Liver (tissue), 9 donors: ENCODE data around the gene TBC1D13. TPM values are rescaled to one million over a fixed set of nuclear protein-coding genes. Genes with fewer than 3 reads are reported as not detected.

Experiments used
- DNase-seq: peaks from one replicate; pipeline ENCODE4 v3.0.0-alpha.2; 2017; ENCODE audit warnings: low spot score
- H3K27ac ChIP-seq, 2 donors: one replicate each; pipeline ENCODE4 v1.7.0; 2013; ENCODE audit warnings: inconsistent platforms in 2 of 2, low read length in 2 of 2, control low read depth in 1 of 2, low read depth in 1 of 2, mild to moderate bottlenecking in 1 of 2
- H3K27me3 ChIP-seq, 4 donors: one replicate each; pipeline versions ENCODE4 v1.6.1 to v1.7.0; 2013; ENCODE audit warnings: low read length in 3 of 4, inconsistent platforms in 1 of 4, mild to moderate bottlenecking in 1 of 4, moderate library complexity in 1 of 4; ENCODE audit not compliant: control insufficient read depth in 4 of 4, insufficient read depth in 4 of 4
- H3K36me3 ChIP-seq, 4 donors: one replicate each; pipeline versions ENCODE4 v1.6.1 to v1.7.0; 2013; ENCODE audit warnings: low read length in 3 of 4, mild to moderate bottlenecking in 3 of 4, low read depth in 1 of 4, moderate library complexity in 1 of 4; ENCODE audit not compliant: control insufficient read depth in 4 of 4, insufficient read depth in 3 of 4
- H3K4me1 ChIP-seq, 4 donors: one replicate each; pipeline versions ENCODE4 v1.6.1 to v1.7.0; 2013; ENCODE audit warnings: low read length in 3 of 4, mild to moderate bottlenecking in 3 of 4, moderate library complexity in 1 of 4; ENCODE audit not compliant: control insufficient read depth in 4 of 4, insufficient read depth in 4 of 4
- H3K4me3 ChIP-seq, 3 donors: one replicate each; pipeline versions ENCODE4 v1.6.1 to v1.7.0; 2013; ENCODE audit warnings: low read length in 3 of 3, control low read depth in 1 of 3, low read depth in 1 of 3, mild to moderate bottlenecking in 1 of 3
- H3K9ac ChIP-seq, 2 donors: one replicate each; pipeline ENCODE4 v1.7.0; 2013; ENCODE audit warnings: low read length in 2 of 2, mild to moderate bottlenecking in 2 of 2, moderate library complexity in 2 of 2, control low read depth in 1 of 2, low read depth in 1 of 2
- H3K9me3 ChIP-seq, 4 donors: one replicate each; pipeline versions ENCODE4 v1.6.1 to v1.7.0; 2013; ENCODE audit warnings: low read length in 3 of 4; ENCODE audit not compliant: control insufficient read depth in 4 of 4
- ATF3 ChIP-seq: IDR thresholded peaks from 2 replicates; pipeline ENCODE4 v1.6.1; 2016; ENCODE audit warnings: antibody characterized with exemption
- CTCF ChIP-seq: fragments of 150-350 bp; IDR thresholded peaks from 2 replicates; pipeline ENCODE4 v1.5.1; 2017; ENCODE audit warnings: improper control_type of control experiment, low read depth, low read length; ENCODE audit not compliant: missing input control
- HNF4A ChIP-seq, 2 donors: conservative IDR thresholded peaks; 2 replicates each; pipeline ENCODE4 v1.6.1; 2016; ENCODE audit warnings: antibody characterized with exemption in 2 of 2, mild to moderate bottlenecking in 2 of 2
- HNF4G ChIP-seq: IDR thresholded peaks from 2 replicates; pipeline ENCODE4 v1.6.1; 2016; ENCODE audit warnings: antibody characterized with exemption
- NR2F2 ChIP-seq: IDR thresholded peaks from 2 replicates; pipeline ENCODE4 v1.6.1; 2016; ENCODE audit warnings: antibody characterized with exemption
- RXRA ChIP-seq, 2 donors: IDR thresholded peaks; 2 replicates each; pipeline ENCODE4 v1.6.1; 2017 to 2018; ENCODE audit warnings: antibody characterized with exemption in 2 of 2, mild to moderate bottlenecking in 1 of 2
- SP1 ChIP-seq: IDR thresholded peaks from 2 replicates; pipeline ENCODE4 v1.6.1; 2018; ENCODE audit warnings: antibody characterized with exemption, mild to moderate bottlenecking
- TAF1 ChIP-seq: conservative IDR thresholded peaks from 2 replicates; pipeline ENCODE4 v1.6.1; 2016; ENCODE audit warnings: antibody characterized with exemption, mild to moderate bottlenecking
- WGBS: extraction: QIAGEN DNeasy Blood & Tissue Kit; methylation state at CpG from one replicate; pipeline ENCODE4 v1.1.7; 2013; 5-methylcytosine and 5-hydroxymethylcytosine counted together
- polyA plus RNA-seq, 2 donors: library from polyadenylated mRNA; stranded (reverse) in 1 of 2; unstranded in 1 of 2; fragments of 200-250 nt in 1 of 2; fragments of >200 nt in 1 of 2; fragmentation: Nextera tagmentation in 1 of 2; extraction: Ambion mirVana in 1 of 2; gene quantifications; one replicate each; pipeline versions ENCODE4 v1.2.1 to v1.2.3, GENCODE V29; 2013 to 2015
- total RNA-seq, 2 donors: library from RNA; depleted of rRNA; stranded (reverse); fragments of >200 nt; gene quantifications; one replicate each; pipeline ENCODE4 v1.2.3, GENCODE V29; 2014
- donor health status: healthy.
- donor health status: healthy.
- donor health status: healthy.
- donor health status: healthy.
- donor health status: healthy.

TBC1D13 gene
- total and polyA plus RNA-seq, 4 donors, result 6.3 to 11.7 (median 8.0) TPM

- Histone ChIP-seq H3K4me1 (peaks cover 15 to 42% (median 30%) of the 10 kb centered on the region in 4 donors), H3K27ac (no peak overlapping the region), H3K4me3 (no peak overlapping the region), H3K9ac (no peak overlapping the region), H3K9me3 (no peaks in the 10 kb centered on the region), H3K36me3 (peaks cover 0 to 39% (median 14%) of the 10 kb centered on the region in 4 donors), H3K27me3 (no peaks in the 10 kb centered on the region)
- 95% methylated on average over 22 of the region's 22 CpGs for WGBS
- TF ChIP-seq NR2F2 (no peak), RXRA (IDR thresholded peaks at IDR 0.05) (no peak), SP1 (no peak), TAF1 (no peak), HNF4G (no peak), HNF4A (conservative IDR thresholded peaks at IDR 0.05) (no peak)
- DNase-seq, result no peak
Measured at GRCh38 chr9:128825923-128826700, 39.1 kb downstream of the TBC1D13 start.

- no peak for TF ChIP-seq HNF4A (conservative IDR thresholded peaks at IDR 0.05)
- 88% methylated on average over 8 of the region's 8 CpGs for WGBS
- no peak overlapping the region for H3K4me3 ChIP-seq
Measured at GRCh38 chr9:128828267-128828666, 41.2 kb downstream of the TBC1D13 start.

GRCh38 chr9:128828719-128829452 is 41.8 kb downstream of the TBC1D13 start:
- TF ChIP-seq ATF3, result no peak
- TF ChIP-seq CTCF, result no peak
- TF ChIP-seq HNF4G, result no peak
- 36% methylated on average over 18 of the region's 18 CpGs for WGBS
- Histone ChIP-seq H3K4me1 (peaks cover 11 to 31% (median 21%) of the 10 kb centered on the region in 4 donors), H3K36me3 (peaks cover 0 to 33% (median 13%) of the 10 kb centered on the region in 4 donors), H3K27ac (peak overlapping the region; percentile 62 to 65), H3K9me3 (no peaks in the 10 kb centered on the region), H3K9ac (peak overlapping the region; percentile 29 to 45), H3K27me3 (no peaks in the 10 kb centered on the region), H3K4me3 (peak overlapping the region; percentile 79 to 95 (median 91))
- no peak for DNase-seq

More at GRCh38 chr9:128828267-128828666, 41.2 kb downstream of the TBC1D13 start:
- H3K9me3 ChIP-seq, result no peaks in the 10 kb centered on the region
- no peak overlapping the region for H3K27ac ChIP-seq
- no peak overlapping the region for H3K9ac ChIP-seq
- DNase-seq, result no peak
- peaks cover 15 to 37% (median 26%) of the 10 kb centered on the region in 4 donors for H3K4me1 ChIP-seq
- peaks cover 0 to 28% (median 11%) of the 10 kb centered on the region in 4 donors for H3K36me3 ChIP-seq
- H3K27me3 ChIP-seq, result no peaks in the 10 kb centered on the region
